GM12874 (cell line): ENCODE measurements around the gene THAP5.

Experiments used
- TF ChIP-seq, protein P1 (sequence below): IDR thresholded peaks from 2 replicates; pipeline ENCODE4 v1.5.1; 2011; ENCODE audit warnings: low read depth, mild to moderate bottlenecking, control low read depth, low read length, moderate library complexity; ENCODE audit not compliant: insufficient read depth

The THAP5 gene

DNA sequence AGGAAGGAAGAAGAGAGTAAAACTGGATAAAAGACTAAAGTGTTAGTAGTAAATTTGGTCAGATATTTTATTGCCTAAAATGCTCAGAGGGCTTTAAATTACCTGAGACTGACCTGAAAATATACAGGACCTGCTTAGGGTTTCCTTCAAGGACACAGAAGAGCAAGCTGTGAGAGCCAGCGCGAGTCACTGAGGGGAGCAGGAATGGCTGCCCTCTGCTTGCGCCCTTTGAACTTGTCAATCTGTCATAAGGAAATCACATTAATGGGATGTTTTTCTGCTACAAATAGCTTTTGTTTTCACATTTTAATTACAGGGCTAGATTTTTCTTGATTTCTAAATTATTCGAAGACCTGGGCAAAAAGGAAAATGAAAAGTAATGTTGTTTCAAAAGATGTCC, 27.1 kb upstream of the THAP5 start:
- TF ChIP-seq, protein P1, sequence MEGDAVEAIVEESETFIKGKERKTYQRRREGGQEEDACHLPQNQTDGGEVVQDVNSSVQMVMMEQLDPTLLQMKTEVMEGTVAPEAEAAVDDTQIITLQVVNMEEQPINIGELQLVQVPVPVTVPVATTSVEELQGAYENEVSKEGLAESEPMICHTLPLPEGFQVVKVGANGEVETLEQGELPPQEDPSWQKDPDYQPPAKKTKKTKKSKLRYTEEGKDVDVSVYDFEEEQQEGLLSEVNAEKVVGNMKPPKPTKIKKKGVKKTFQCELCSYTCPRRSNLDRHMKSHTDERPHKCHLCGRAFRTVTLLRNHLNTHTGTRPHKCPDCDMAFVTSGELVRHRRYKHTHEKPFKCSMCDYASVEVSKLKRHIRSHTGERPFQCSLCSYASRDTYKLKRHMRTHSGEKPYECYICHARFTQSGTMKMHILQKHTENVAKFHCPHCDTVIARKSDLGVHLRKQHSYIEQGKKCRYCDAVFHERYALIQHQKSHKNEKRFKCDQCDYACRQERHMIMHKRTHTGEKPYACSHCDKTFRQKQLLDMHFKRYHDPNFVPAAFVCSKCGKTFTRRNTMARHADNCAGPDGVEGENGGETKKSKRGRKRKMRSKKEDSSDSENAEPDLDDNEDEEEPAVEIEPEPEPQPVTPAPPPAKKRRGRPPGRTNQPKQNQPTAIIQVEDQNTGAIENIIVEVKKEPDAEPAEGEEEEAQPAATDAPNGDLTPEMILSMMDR, result no peak

DNA sequence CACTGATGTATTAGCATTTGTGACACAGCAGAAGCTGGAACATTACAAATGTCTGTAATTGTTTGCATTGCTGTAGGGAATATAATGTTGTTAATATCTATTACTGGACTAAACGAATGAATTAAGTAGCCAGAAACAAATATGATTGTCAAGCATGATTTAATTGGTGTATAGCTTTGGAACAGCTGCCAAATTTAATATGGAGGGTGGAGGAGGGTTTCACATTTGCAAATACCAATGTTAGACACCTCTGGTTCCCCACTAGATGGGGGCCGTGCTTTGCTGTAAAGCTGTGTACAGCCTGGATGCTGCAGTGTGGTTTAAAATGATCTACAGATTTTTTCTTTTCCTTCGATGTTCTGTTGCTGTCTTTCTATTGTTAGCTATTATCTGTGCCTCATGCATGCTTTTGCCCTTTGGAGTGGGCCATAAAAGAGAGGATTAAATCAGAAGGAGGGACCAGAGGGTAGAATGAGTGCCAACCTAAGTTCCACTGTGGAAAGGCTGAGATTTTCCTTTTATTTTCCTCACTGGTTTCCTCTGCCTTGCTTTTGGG, 23.2 kb upstream of the THAP5 start:
- TF ChIP-seq, protein P1, result peak; percentile 8; the same call in 1 of the 2 replicates

DNA sequence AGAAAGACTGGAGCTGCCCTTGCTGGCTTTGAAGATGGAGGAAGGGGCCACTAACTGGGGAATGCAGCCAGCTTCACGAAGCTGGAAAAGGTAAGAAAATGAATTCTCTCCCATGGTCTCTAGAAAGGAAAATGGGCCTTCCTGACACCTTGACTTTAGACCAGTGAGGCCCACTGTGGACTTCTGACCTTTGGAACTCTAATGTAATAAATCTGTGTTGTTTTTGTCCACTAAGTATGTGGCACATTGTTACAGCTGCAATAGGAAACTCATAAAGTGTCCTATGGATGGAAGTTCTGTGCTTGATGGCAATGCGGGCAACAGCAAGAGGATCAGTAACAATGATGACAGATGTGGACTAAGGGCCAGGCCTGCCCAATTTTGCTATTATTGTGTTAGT, 21.1 kb upstream of the THAP5 start:
- TF ChIP-seq, protein P1, result no peak

DNA sequence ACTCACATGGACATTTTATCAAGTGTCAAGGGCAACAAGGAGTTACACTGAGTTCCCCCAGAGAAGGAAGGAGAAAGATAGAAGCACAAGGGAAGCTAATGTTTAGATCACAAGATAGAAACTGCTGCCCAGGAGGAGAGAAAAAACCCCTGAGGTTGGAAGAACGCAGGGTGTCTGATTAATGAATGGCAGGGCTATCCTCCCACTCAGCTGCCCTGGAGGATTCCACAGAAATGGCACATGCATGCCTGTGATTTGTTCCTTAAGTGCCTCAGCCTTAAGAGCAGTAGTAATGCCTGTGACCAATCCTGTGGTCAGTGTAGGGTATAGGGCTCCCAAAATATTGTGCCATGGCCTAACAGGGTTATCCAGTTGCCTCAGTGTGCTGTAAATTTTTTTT, 20.4 kb upstream of the THAP5 start:
- TF ChIP-seq, protein P1, result no peak

DNA sequence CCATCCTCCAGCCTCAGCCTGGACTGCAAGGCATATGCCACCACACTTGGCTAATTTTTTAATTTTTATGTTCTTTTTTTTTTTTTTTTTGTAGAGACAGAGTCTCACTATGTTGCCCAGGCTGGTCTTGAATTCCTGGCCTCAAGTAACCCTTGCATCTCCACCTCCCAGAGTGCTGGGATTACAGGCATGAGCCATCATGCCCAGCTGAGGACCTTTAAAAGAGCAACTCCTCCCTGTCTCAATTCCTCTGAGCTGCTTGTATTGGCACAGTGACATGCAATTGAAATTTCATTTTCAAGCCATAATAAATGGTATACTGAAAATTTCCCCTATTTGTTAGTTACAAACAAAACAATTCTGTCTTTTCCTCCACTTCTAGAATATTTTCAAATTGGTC, 19.7 kb upstream of the THAP5 start:
- TF ChIP-seq, protein P1, result no peak

DNA sequence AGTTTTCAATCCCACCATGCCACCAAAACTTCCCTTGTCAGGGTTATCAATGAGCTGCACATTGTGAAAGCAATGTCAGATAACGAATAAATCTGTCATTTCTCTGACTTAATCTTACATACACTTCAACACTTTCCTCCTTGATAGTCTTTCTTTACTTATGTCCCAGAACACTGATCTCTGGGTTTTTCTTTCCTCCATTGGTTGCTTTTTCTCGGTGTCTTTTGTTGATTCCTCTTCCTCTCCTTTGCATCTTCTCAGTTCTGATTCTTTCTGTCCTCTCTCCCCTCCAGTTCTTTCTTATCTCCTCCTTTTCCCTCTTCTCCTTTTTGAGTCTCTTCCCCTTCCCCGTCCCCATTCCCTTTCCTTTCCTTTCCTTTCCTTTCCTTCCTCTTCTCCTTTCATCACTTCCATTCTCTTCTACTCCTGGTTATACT, 16.8 kb upstream of the THAP5 start:
- TF ChIP-seq, protein P1, result no peak

DNA sequence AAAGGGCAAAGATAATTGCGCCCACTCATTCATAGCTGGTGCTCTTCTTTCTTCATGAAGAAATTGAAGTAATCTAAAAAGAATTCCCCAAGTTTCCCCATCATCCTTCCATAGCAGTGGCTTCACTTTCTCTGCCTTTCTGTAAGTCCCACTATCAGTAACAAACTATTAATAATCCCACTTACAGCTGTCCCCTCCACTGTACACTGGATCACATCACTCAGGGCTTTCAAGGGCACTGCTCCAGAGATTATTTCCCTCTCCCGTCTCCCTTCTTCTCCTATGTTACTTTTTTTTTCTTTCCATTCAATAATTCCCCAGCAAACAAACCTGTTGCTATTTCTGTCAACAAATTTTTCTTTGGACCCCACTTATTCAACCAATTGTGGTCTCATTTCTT, 16.3 kb upstream of the THAP5 start:
- TF ChIP-seq, protein P1, result no peak
